T-helper 1 cell treated with Interleukin-12 subunit alpha and Interleukin-12 subunit beta and Interleukin-4 antibody, amounts not matched to agents 30 ng/mL and 1 ng/mL, for 36 hours (primary cell): ENCODE measurements around the gene UBE2Z. TPM values are rescaled to one million over a fixed set of nuclear protein-coding genes. Genes with fewer than 3 reads are reported as not detected.

Source experiments
- intact Hi-C: fragments of 100-400 bp; cut with micrococcal nuclease; formaldehyde crosslinking; loops from one replicate; pipeline ENCODE4 v1.15.1; 2024
- total RNA-seq: library from RNA; stranded (reverse); gene quantifications from 2 replicates; pipeline ENCODE4 v1.2.3, GENCODE V29; 2022

UBE2Z gene
- total RNA-seq, 1 donor from 2014 or later: 104 TPM

DNA sequence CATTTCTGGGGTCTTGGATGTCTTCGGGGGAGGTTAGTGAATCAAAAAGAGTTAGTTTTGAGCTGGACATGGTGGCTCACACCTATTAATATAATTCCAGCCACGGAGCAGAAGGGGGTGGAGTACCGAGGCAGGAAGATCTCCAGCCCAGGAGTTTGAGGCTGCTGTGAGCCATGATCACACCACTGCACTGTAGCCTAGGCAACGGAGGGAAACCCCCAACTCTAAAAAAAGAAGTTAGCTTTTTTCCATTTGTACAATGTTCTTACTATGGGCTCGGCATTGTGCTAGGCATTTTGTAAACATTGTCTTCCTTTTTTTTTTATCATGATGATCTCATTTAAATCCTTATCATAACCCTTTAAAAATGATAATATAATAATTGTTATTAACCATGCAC lies 44.7 kb downstream of the UBE2Z start:
- intact Hi-C loops: no loop called here

DNA sequence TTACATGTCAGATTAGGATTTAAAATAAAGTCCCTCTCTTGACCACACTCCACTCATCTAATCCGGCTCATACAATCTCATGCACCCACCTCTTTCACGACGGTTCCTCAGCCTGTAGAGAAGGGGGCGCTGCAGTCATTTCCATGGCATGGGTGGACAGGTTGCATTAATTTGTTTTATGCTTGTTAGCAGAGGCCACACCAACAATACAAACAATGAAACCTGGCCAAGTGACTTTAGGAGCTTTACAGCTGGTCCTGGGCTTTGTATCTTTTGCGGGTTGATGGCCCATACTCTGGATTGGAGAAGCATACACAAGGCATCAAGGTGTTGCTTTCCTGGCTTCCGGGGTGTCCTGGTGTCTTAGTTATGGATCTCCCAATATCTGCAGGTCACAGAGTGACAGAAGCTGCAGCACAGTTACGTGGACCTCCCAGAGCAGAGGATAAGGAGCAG lies 46.1 kb downstream of the UBE2Z start:
- intact Hi-C loops: no loop called here

DNA sequence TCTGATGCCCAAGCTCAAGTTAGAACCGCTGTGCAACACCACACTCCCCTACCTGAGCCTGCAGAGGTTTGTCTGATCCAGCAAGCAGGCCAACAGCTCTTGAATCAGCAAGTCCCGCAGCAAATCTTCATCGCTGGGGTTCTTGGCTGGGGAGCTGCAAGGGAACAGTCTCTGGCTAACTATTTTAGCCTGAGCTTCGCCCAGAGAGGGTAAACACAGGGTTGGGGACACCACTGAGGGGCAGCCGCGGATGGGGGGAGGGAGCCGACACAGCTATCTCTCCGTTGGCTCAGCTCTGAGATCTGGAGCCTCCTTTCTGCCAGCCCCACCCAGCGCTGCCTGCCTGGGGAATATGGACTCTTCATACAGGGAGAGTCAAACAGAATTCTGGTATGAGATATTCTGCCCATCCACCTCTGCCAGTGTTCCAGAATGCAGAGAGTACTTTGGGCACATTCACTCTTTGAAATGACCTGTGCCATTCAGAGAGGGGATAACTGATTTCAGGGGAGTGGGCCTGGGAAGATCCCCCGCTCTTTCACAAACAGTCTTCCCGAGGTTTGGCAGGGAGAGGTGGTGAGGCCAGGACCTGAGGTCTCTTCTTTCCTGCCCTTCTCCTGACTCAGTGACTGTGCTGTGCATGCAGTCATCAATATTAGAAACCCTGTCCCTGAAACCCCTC lies 52.8 kb downstream of the UBE2Z start:
- intact Hi-C loops: no loop called here

DNA sequence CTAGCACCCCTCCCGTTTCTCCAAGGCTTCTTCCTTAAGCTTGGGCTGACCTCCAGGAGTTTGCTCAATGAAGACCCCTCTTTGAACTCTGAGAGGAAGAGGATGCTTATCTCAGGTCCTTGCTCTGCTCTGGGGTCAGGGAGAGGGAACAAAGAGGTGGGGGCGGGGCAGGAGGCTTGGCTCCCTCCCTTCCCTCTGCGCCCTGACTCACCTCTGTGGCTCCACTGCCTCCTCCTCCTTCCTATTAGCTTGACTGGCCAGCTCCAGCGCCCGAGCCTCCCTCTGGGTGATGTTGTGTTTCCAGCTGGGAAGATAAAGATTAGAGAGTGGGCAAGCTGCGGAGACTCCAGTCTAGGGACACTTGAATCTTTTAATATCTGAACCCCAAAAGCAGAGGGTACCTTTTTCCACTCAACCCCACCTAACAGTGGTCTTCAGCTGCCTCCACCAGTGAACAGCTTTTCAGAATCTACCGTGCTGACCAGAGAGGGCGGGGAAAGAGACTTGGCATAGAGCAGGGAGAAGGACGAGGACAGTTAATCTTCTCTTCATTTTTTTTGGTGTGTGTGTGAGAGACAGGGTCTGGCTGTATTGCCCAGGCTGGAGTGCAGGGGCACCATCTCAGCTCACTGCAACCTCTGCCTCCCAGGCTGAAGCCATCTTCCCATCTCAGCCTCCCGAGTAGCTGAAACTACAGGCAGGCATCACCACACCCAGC lies 53.5 kb downstream of the UBE2Z start:
- intact Hi-C loops: no loop called here

DNA sequence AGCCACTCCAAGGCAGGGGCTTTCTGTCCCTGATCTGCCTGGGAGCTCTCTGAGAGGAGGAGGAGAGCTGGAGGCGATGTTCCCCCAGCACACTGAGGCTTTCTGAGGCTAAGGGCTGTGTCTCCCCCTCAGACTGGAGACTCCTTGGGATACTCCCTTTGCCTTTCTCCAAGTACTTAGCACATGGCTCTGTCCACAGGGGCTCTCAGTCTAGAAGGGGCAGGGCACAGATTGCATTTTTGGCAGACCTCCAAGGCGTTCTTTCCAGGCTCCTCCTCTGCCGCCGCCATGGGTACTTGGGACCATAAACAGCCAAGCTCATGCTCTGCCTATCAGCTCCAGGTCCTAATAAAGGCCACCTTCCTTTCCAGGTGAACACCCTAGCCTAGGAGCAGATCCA lies 62.0 kb downstream of the UBE2Z start:
- intact Hi-C loops: no loop called here

DNA sequence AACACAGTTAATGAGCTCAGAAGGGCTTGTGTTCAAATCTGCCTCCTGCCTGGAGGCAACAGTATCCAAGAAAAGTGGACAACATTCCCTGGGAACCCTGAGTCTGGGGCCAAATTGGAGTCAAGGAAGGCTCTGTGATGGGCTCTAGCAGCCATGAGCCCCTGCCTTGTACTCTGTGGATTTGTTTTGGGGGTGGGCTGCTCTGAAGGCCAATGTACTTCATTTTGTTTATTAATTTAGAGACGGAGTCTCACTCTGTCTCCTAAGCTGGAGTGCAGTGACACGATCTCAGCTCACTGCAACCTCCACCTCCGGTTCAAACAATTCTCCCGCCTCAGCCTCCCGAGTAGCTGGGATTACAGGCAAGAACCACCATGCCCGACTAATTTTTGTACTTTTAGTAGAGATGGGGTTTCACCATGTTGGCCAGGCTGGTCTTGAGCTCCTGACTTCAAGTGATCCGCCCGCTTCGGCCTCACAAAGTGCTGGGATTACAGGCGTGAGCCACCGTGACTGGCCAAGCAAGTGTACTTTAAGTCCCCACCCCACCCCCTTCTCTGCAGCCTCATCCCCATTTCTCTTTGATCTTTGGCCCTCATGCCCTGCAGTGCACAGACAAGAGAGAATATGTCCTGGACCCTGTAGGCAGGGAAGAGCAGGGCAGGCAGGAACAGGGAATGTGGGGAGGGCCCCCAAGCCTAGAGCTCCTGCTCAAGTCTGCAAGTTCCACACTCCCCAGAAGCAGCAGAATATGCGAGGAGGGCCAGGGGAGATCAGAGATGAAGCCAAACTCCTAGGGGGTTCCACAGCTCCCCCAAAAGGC lies 62.9 kb downstream of the UBE2Z start:
- intact Hi-C loops: no loop called here

DNA sequence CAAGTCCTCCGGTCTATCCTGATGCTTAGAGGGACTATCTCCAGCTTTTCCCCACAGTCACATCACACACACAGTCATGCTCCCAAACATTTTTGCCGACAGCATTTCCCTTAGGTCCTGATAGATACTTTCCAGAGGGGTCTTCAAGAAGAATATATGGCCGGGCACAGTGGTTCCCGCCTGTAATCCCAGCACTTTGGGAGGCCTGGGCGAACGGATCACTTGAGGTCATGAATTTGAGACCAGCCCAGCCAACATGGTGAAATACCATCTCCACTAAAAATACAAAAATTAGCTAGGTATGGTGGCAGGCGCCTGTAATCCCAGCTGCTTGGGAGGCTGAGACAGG lies 64.5 kb downstream of the UBE2Z start:
- intact Hi-C loops: no loop called here

DNA sequence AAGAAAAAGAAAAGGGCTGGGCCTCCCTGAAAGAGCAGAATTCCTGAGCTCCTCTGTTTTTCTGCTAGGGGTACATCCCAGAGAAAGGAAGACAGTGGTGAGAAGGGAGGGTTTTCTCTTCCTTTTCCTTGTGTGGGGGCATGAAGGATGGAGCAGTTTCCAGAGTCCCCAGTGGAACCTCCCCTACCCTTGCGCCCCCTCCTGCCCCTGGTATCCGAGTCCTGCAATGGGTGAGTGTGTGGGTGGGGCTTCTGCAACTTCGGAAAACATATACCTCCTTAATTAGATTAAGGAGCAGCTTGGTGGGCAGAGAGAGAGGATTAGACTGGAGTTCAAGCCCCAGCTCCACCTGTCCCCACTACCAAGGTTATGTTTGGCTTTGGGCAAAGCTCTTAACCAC lies 65.6 kb downstream of the UBE2Z start:
- intact Hi-C loops: no loop called here

Other genes with a start within 250 kb of the UBE2Z start
- gene PRAC1, start 185.9 kb upstream of the UBE2Z start, total RNA-seq: not detected in 2 replicates
- not detected in 2 replicates for gene PRAC2, start 185.2 kb upstream of the UBE2Z start, total RNA-seq
- gene HOXB13, start 179.7 kb upstream of the UBE2Z start, total RNA-seq: not detected in 2 replicates
- gene TTLL6, start 91.2 kb upstream of the UBE2Z start, total RNA-seq: not detected in 2 replicates
- 158 and 165 TPM in 2 replicates for gene CALCOCO2, start 77.4 kb upstream of the UBE2Z start, total RNA-seq
- 89.3 and 101 TPM in 2 replicates for gene ATP5MC1, start 15.6 kb upstream of the UBE2Z start, total RNA-seq
- gene SNF8, start 36.4 kb downstream of the UBE2Z start, total RNA-seq: 140 and 147 TPM in 2 replicates
- gene GIP, start 60.2 kb downstream of the UBE2Z start, total RNA-seq: not detected in 2 replicates
- gene IGF2BP1, start 89.0 kb downstream of the UBE2Z start, total RNA-seq: 0.02 and 0.10 TPM in 2 replicates
- gene B4GALNT2, start 224.4 kb downstream of the UBE2Z start, total RNA-seq: 0.05 and 0.07 TPM in 2 replicates